ENCODE measurements around the gene SCAF8. TPM values are rescaled to one million over a fixed set of nuclear protein-coding genes. Genes with fewer than 3 reads are reported as not detected.

Gene SCAF8
- total RNA-seq, 2 donors from 2014 or later: 32.0 to 55.2 TPM

DNA sequence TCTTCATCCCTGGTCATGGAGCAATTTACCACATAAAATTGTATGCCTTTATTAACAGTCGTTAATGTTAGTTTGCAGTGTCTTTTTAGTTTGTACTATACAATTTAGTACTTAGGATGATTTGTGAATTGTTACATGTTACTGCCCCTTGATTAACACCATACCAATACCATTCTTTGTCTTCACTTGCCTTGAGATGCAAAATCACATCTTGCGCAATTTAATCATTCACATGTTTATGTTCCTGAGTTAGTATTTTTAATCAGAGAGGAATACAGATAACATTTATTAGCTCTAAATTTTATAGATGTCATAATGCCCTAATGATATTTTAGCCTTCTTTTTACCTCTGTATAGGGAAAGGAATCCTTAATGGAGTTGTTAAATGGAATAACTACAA is 114.1 kb downstream of the SCAF8 start:
- ATAC-seq (ENCODE audit: insufficient number of reproducible peaks, low FRiP score, low read depth) (no peak), DNase-seq (ENCODE audit: low spot score) (no peak)
- Histone ChIP-seq H3K36me3 (no peaks in the 10 kb centered on the region), H3K27me3 (replicated peaks; ENCODE audit: insufficient read depth) (no peaks in the 10 kb centered on the region), H3K4me1 (ENCODE audit: control insufficient read depth in 1 of 2, low read depth in 2 of 2) (peaks cover 12 to 33% of the 10 kb centered on the region in 2 donors), H3K27ac (no peak overlapping the region), H3K4me3 (no peak overlapping the region), H3K9me3 (no peaks in the 10 kb centered on the region)
- TF ChIP-seq, protein P1, sequence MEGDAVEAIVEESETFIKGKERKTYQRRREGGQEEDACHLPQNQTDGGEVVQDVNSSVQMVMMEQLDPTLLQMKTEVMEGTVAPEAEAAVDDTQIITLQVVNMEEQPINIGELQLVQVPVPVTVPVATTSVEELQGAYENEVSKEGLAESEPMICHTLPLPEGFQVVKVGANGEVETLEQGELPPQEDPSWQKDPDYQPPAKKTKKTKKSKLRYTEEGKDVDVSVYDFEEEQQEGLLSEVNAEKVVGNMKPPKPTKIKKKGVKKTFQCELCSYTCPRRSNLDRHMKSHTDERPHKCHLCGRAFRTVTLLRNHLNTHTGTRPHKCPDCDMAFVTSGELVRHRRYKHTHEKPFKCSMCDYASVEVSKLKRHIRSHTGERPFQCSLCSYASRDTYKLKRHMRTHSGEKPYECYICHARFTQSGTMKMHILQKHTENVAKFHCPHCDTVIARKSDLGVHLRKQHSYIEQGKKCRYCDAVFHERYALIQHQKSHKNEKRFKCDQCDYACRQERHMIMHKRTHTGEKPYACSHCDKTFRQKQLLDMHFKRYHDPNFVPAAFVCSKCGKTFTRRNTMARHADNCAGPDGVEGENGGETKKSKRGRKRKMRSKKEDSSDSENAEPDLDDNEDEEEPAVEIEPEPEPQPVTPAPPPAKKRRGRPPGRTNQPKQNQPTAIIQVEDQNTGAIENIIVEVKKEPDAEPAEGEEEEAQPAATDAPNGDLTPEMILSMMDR (IDR thresholded peaks at IDR 0.05): no peak

DNA sequence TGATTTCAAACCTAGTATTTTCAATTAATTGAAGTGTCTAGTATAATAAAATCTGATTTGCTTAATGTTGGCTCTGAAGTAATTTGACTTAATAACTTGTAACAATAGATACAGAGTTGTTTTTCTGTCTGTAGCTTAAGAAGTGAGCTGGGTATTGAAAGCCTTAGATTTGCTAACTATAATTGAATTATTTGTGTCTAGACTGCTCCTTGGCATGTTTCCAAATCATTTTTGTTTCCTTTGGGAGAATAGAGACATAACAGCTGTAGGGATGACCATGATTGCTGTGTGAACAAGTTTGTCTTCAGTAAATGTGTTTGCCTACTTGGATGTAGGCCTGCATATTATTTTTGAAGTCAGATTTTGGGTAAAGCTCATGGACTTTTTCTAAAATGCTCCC is 115.4 kb downstream of the SCAF8 start:
- no peak for DNase-seq (ENCODE audit: low spot score)
- Histone ChIP-seq H3K4me1 (ENCODE audit: control insufficient read depth in 1 of 2, low read depth in 2 of 2) (peaks cover 12 to 40% of the 10 kb centered on the region in 2 donors), H3K9me3 (no peaks in the 10 kb centered on the region), H3K27ac (no peak overlapping the region), H3K4me3 (no peak overlapping the region), H3K27me3 (replicated peaks; ENCODE audit: insufficient read depth) (no peaks in the 10 kb centered on the region), H3K36me3 (no peaks in the 10 kb centered on the region)
- TF ChIP-seq, protein P1 (IDR thresholded peaks at IDR 0.05): no peak
- no peak for ATAC-seq (ENCODE audit: insufficient number of reproducible peaks, low FRiP score, low read depth)

DNA sequence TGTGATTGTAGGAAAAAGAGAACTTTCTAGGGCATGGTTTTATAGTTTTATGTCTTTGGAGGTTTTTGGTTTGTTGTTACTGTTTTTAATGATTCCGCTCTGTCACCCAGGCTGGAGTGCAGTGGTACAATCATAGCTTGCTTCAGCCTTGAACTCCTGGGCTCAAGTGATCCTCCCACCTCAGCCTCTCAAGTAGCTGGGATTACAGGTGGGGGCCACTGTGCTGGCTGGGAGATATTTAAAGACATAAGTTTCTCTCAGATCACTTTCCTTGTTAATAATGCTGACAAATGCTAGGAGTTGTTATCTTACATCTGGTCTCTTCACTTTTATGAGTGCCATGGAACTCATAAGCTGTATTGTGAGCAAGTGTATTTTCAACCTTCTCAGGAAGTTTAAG is 116.3 kb downstream of the SCAF8 start:
- H3K4me3 ChIP-seq: no peak overlapping the region
- DNase-seq (ENCODE audit: low spot score) (no peak), ATAC-seq (ENCODE audit: insufficient number of reproducible peaks, low FRiP score, low read depth) (no peak)
- H3K27ac ChIP-seq: no peak overlapping the region
- TF ChIP-seq, protein P1 (IDR thresholded peaks at IDR 0.05): no peak
- H3K27me3 ChIP-seq (replicated peaks; ENCODE audit: insufficient read depth): no peaks in the 10 kb centered on the region
- H3K4me1 ChIP-seq (ENCODE audit: control insufficient read depth in 1 of 2, low read depth in 2 of 2): peaks cover 12 to 39% of the 10 kb centered on the region in 2 donors
- H3K9me3 ChIP-seq: no peaks in the 10 kb centered on the region
- no peaks in the 10 kb centered on the region for H3K36me3 ChIP-seq

DNA sequence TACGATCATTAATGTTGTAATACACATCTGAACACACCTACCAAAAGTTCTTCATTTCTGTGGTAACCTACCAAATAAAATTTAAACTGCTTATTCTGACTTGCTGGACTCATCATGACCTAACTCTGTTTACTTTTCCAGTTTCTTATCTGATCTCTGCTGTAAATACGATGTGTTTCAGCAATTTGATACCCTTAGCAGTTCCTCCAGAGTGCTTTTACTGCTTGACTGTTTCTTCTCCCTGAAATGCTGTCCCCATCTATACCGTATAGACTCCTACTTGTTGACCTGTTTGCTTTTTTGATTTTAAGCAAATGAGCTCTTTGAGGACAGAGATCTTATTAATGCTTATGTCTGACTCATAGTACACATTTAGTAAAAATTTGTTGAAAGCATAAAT is 119.5 kb downstream of the SCAF8 start:
- Histone ChIP-seq H3K27ac (no peak overlapping the region), H3K36me3 (no peaks in the 10 kb centered on the region), H3K4me3 (no peak overlapping the region), H3K4me1 (ENCODE audit: control insufficient read depth in 1 of 2, low read depth in 2 of 2) (peaks cover 4 to 26% of the 10 kb centered on the region in 2 donors), H3K27me3 (replicated peaks; ENCODE audit: insufficient read depth) (no peaks in the 10 kb centered on the region), H3K9me3 (no peaks in the 10 kb centered on the region)
- DNase-seq (ENCODE audit: low spot score) (no peak), ATAC-seq (ENCODE audit: insufficient number of reproducible peaks, low FRiP score, low read depth) (no peak)
- TF ChIP-seq, protein P1 (IDR thresholded peaks at IDR 0.05): no peak

DNA sequence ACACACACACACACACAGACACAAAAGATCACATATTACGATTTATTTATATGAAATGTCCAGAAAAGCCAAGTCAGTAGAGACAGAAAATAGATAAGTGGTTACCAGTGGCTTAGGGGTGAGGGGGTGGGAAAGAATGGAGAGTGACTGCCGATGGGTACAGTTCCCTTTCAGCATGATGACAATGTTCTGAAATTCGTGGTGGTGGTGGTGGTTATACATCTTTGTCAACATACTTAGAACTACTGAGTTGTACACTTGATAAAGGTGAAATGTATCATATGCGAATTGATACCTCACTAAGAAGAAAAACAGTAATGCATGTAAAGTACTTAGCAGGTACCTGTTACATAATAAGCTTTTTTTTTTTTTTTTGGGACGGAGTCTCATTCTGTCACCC is 124.3 kb downstream of the SCAF8 start:
- DNase-seq (ENCODE audit: low spot score): no peak
- H3K27ac ChIP-seq: no peak overlapping the region
- H3K4me1 ChIP-seq (ENCODE audit: control insufficient read depth in 1 of 2, low read depth in 2 of 2): peaks cover 0 to 17% of the 10 kb centered on the region in 2 donors
- no peaks in the 10 kb centered on the region for H3K36me3 ChIP-seq
- TF ChIP-seq, protein P1 (IDR thresholded peaks at IDR 0.05): no peak
- no peak overlapping the region for H3K4me3 ChIP-seq
- H3K27me3 ChIP-seq (replicated peaks; ENCODE audit: insufficient read depth): no peaks in the 10 kb centered on the region
- no peak for ATAC-seq (ENCODE audit: insufficient number of reproducible peaks, low FRiP score, low read depth)
- no peaks in the 10 kb centered on the region for H3K9me3 ChIP-seq

Data from thoracic aorta (tissue), 2 donors.